ENCODE data around the gene CLOCK.
A peak's percentile ranks its signal among the peaks of the same experiment; 100 is the strongest.

The CLOCK gene

DNA sequence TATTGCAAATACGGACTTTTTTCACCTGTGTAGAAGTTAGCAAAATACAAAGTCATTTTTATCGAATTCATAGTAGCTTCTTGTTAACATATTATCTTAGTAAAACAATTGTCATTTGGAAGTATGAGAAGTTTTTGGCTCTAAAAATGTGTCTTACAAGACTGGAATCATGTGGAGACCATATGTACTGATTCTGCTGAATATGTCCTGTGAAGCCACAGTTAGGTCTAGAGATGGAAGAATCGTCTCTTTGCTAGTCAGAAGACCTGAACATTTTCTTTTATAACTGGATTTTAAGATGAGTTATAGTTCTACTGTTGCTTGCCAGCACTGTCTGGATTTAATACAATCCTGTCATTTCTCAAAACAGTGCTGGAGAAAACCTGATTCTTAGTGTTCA is 121.9 kb downstream of the CLOCK start:
- Mint-ChIP-seq H3K27ac (peak overlapping the region; percentile 18 to 75 (median 53)), H3K27me3 (ENCODE audit: low read depth) (no peaks in the 10 kb centered on the region), H3K4me3 (no peak overlapping the region), H3K36me3 (ENCODE audit: low read depth) (peaks cover 62% of the 10 kb centered on the region), H3K9me3 (no peaks in the 10 kb centered on the region), H3K4me1 (peaks cover 20% of the 10 kb centered on the region)
- no peak for TF ChIP-seq CTCF (IDR thresholded peaks at IDR 0.05; ENCODE audit: unreplicated experiment in 3 of 3)

- H3K4me3 Mint-ChIP-seq: no peak overlapping the region
- peaks cover 41% of the 10 kb centered on the region for H3K36me3 Mint-ChIP-seq (ENCODE audit: low read depth)
- no peak overlapping the region for H3K27ac Mint-ChIP-seq
- no peaks in the 10 kb centered on the region for H3K9me3 Mint-ChIP-seq
- no peaks in the 10 kb centered on the region for H3K27me3 Mint-ChIP-seq (ENCODE audit: low read depth)
- H3K4me1 Mint-ChIP-seq: peaks cover 6% of the 10 kb centered on the region
- no peak for TF ChIP-seq CTCF (IDR thresholded peaks at IDR 0.05; ENCODE audit: unreplicated experiment in 3 of 3)
Measured at GRCh38 chr4:55416176-55416575, 130.5 kb downstream of the CLOCK start.

- Mint-ChIP-seq H3K9me3 (no peaks in the 10 kb centered on the region), H3K27ac (no peak overlapping the region)
Measured at GRCh38 chr4:55411621-55412020, 135.1 kb downstream of the CLOCK start.

DNA sequence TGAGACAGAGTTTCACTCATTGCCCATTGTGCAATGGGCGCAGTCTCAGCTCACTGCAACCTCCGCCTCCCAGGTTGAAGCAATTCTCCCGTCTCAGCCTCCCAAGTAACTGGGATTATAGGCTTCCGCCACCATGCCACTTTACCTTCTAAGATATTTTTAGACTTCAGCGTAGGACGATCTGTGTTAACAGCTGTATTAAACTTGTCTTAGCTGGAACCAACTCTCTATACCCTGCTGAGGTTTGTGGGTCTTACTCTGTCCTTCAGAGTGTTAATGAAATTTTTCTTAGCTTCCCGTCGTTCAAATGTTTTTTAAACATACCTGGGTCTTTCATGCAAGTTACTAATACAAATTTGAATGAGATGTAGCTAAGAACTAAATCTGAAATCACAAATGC is 136.3 kb downstream of the CLOCK start:
- Mint-ChIP-seq H3K4me1 (peaks cover 12% of the 10 kb centered on the region), H3K27ac (peak overlapping the region in 1 of 3 experiments; percentile 72), H3K36me3 (ENCODE audit: low read depth) (peaks cover 35% of the 10 kb centered on the region), H3K9me3 (no peaks in the 10 kb centered on the region), H3K27me3 (ENCODE audit: low read depth) (no peaks in the 10 kb centered on the region), H3K4me3 (no peak overlapping the region)
- TF ChIP-seq CTCF (IDR thresholded peaks at IDR 0.05; ENCODE audit: unreplicated experiment in 3 of 3): no peak

More at GRCh38 chr4:55411621-55412020, 135.1 kb downstream of the CLOCK start:
- Mint-ChIP-seq H3K27me3 (ENCODE audit: low read depth) (no peaks in the 10 kb centered on the region), H3K4me3 (no peak overlapping the region), H3K36me3 (ENCODE audit: low read depth) (peaks cover 27% of the 10 kb centered on the region), H3K4me1 (peaks cover 12% of the 10 kb centered on the region)
- TF ChIP-seq CTCF (IDR thresholded peaks at IDR 0.05; ENCODE audit: unreplicated experiment in 3 of 3): no peak

DNA sequence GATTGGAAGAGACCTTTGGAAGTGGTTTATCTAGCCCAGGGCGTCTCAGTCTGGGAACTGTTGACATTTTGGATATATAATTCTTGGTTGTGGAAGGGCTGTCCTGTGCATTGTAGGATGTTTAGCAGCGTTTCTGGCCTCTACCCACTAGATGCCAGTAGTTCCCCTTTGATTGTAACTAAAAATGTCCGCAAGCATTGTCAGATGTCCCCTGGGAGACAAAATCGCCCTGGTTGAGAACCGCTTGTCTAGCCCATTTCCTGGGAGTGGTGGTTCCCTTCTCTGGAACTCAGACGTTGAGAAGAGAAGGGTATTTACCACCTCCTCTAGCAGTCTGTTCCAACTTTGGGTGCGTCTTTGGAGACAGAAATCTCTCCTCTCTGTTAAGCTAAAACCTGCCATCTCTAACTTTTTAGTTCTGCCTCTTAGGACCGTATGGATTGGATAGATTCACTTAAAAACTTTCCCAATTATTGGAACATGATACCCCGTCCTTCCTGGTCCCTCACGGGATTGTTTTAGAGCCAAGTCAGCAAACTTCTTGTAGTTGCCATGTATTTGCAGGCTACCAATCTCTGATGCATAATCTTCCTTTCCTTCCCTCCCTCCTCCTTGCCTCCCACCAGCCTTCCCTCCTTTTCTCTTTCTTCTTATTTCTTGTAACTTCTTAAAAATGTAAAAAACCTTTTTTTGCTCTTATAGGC is 137.1 kb downstream of the CLOCK start:
- no peak for TF ChIP-seq CTCF (IDR thresholded peaks at IDR 0.05; ENCODE audit: unreplicated experiment in 3 of 3)
- H3K36me3 Mint-ChIP-seq (ENCODE audit: low read depth): peaks cover 34% of the 10 kb centered on the region
- H3K4me3 Mint-ChIP-seq: no peak overlapping the region
- no peaks in the 10 kb centered on the region for H3K9me3 Mint-ChIP-seq
- H3K27ac Mint-ChIP-seq: peak overlapping the region in 2 of 3 experiments; percentile 3 to 8
- H3K4me1 Mint-ChIP-seq: peaks cover 12% of the 10 kb centered on the region
- H3K27me3 Mint-ChIP-seq (ENCODE audit: low read depth): no peaks in the 10 kb centered on the region

GRCh38 chr4:55407764-55408163 is 138.9 kb downstream of the CLOCK start:
- peaks cover 46% of the 10 kb centered on the region for H3K36me3 Mint-ChIP-seq (ENCODE audit: low read depth)
- no peak overlapping the region for H3K4me3 Mint-ChIP-seq
- no peaks in the 10 kb centered on the region for H3K9me3 Mint-ChIP-seq
- no peak overlapping the region for H3K27ac Mint-ChIP-seq
- H3K27me3 Mint-ChIP-seq (ENCODE audit: low read depth): no peaks in the 10 kb centered on the region
- H3K4me1 Mint-ChIP-seq: peaks cover 12% of the 10 kb centered on the region
- no peak for TF ChIP-seq CTCF (IDR thresholded peaks at IDR 0.05; ENCODE audit: unreplicated experiment in 3 of 3)

All from nephron (organoid).